Measurements from ENCODE around the gene ATG101.

ATG101 gene

GRCh38 chr12:52082669-52082987 is 12.8 kb downstream of the ATG101 start:
- H3K4me3 ChIP-seq (ENCODE audit: low read length), result no peak overlapping the region
- no peak for DNase-seq (ENCODE audit: low read depth)
- TF ChIP-seq CTCF (IDR thresholded peaks at IDR 0.05; ENCODE audit: insufficient read depth, low read depth, low read length, missing control alignments), result no peak

- DNase-seq (ENCODE audit: low read depth), result peak; percentile 41
- peak; percentile 99 for TF ChIP-seq CTCF (IDR thresholded peaks at IDR 0.05; ENCODE audit: insufficient read depth, low read depth, low read length, missing control alignments)
- no peak overlapping the region for H3K4me3 ChIP-seq (ENCODE audit: low read length)
These were observed 13.3 kb downstream of the ATG101 start for GRCh38 chr12:52082988-52083637.

GRCh38 chr12:52083638-52083996 is 13.8 kb downstream of the ATG101 start:
- no peak overlapping the region for H3K4me3 ChIP-seq (ENCODE audit: low read length)
- no peak for TF ChIP-seq CTCF (IDR thresholded peaks at IDR 0.05; ENCODE audit: insufficient read depth, low read depth, low read length, missing control alignments)
- DNase-seq (ENCODE audit: low read depth), result no peak

- H3K4me3 ChIP-seq (ENCODE audit: low read length), result no peak overlapping the region
- TF ChIP-seq CTCF (IDR thresholded peaks at IDR 0.05; ENCODE audit: insufficient read depth, low read depth, low read length, missing control alignments), result no peak
- DNase-seq (ENCODE audit: low read depth), result no peak
These were observed 14.9 kb downstream of the ATG101 start for GRCh38 chr12:52084491-52085231.

GRCh38 chr12:52085682-52086180 is 16.0 kb downstream of the ATG101 start:
- H3K4me3 ChIP-seq (ENCODE audit: low read length), result no peak overlapping the region
- DNase-seq (ENCODE audit: low read depth), result no peak
- TF ChIP-seq CTCF (IDR thresholded peaks at IDR 0.05; ENCODE audit: insufficient read depth, low read depth, low read length, missing control alignments), result no peak

GRCh38 chr12:52086366-52086765 is 16.6 kb downstream of the ATG101 start:
- DNase-seq (ENCODE audit: low read depth), result no peak
- no peak for TF ChIP-seq CTCF (IDR thresholded peaks at IDR 0.05; ENCODE audit: insufficient read depth, low read depth, low read length, missing control alignments)
- no peak overlapping the region for H3K4me3 ChIP-seq (ENCODE audit: low read length)
